IMR-90 (cell line): ENCODE results near the gene GCN1.

Source experiments
- CEBPB ChIP-seq: IDR thresholded peaks from 2 replicates; pipeline ENCODE4 v1.6.1; 2012; ENCODE audit warnings: low read depth, low read length, improper control_type of control experiment
- CHD1 ChIP-seq: IDR thresholded peaks from 2 replicates; pipeline ENCODE4 v1.6.1; 2012; ENCODE audit warnings: low read depth, low read length, improper control_type of control experiment
- CTCF ChIP-seq: conservative IDR thresholded peaks from 2 replicates; pipeline ENCODE4 v1.5.1; 2012; ENCODE audit warnings: mild to moderate bottlenecking, low read depth, low read length, improper control_type of control experiment
- FOS ChIP-seq: fragments of 150-350 bp; IDR thresholded peaks from 2 replicates; pipeline ENCODE4 v1.6.1; 2016; ENCODE audit warnings: low read depth, low read length
- MAZ ChIP-seq: IDR thresholded peaks from 2 replicates; pipeline ENCODE4 v1.6.1; 2012; ENCODE audit warnings: low read depth, mild to moderate bottlenecking, low read length, improper control_type of control experiment, moderate library complexity, borderline replicate concordance
- MXI1 ChIP-seq: IDR thresholded peaks from 2 replicates; pipeline ENCODE4 v1.6.1; 2012; ENCODE audit warnings: low read depth, mild to moderate bottlenecking, low read length, moderate library complexity, borderline replicate concordance
- POLR2A ChIP-seq: IDR thresholded peaks from 2 replicates; pipeline ENCODE4 v1.6.1; 2012; ENCODE audit warnings: mild to moderate bottlenecking, low read depth, low read length
- RAD21 ChIP-seq: IDR thresholded peaks from 2 replicates; pipeline ENCODE4 v1.6.1; 2012; ENCODE audit warnings: low read length, improper control_type of control experiment
- RCOR1 ChIP-seq: IDR thresholded peaks from 2 replicates; pipeline ENCODE4 v1.6.1; 2012; ENCODE audit warnings: mild to moderate bottlenecking, low read length, improper control_type of control experiment; ENCODE audit not compliant: insufficient replicate concordance
- RFX5 ChIP-seq: IDR thresholded peaks from 2 replicates; pipeline ENCODE4 v1.8.0; 2012; ENCODE audit warnings: low read depth, mild to moderate bottlenecking, low read length, moderate library complexity
- TF ChIP-seq, protein P1 (sequence below): fragments of 150-350 bp; IDR thresholded peaks from 2 replicates; pipeline ENCODE4 v1.6.1; 2016; ENCODE audit warnings: low read depth, mild to moderate bottlenecking, low read length, moderate library complexity, borderline replicate concordance
- TF ChIP-seq, protein P2 (sequence below): fragments of 150-350 bp; IDR thresholded peaks from 2 replicates; pipeline ENCODE4 v1.6.1; 2017; ENCODE audit warnings: mild to moderate bottlenecking, antibody characterized with exemption, low read length, low read depth

- no peak for TF ChIP-seq CTCF
- no peak for TF ChIP-seq POLR2A
- TF ChIP-seq FOS: no peak
- no peak for TF ChIP-seq CEBPB
- no peak for TF ChIP-seq CHD1
- TF ChIP-seq RAD21: no peak
- no peak for TF ChIP-seq RCOR1
- TF ChIP-seq MXI1: no peak
- TF ChIP-seq RFX5: no peak
- TF ChIP-seq, protein P1, sequence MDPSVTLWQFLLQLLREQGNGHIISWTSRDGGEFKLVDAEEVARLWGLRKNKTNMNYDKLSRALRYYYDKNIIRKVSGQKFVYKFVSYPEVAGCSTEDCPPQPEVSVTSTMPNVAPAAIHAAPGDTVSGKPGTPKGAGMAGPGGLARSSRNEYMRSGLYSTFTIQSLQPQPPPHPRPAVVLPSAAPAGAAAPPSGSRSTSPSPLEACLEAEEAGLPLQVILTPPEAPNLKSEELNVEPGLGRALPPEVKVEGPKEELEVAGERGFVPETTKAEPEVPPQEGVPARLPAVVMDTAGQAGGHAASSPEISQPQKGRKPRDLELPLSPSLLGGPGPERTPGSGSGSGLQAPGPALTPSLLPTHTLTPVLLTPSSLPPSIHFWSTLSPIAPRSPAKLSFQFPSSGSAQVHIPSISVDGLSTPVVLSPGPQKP: no peak
- TF ChIP-seq, protein P2, sequence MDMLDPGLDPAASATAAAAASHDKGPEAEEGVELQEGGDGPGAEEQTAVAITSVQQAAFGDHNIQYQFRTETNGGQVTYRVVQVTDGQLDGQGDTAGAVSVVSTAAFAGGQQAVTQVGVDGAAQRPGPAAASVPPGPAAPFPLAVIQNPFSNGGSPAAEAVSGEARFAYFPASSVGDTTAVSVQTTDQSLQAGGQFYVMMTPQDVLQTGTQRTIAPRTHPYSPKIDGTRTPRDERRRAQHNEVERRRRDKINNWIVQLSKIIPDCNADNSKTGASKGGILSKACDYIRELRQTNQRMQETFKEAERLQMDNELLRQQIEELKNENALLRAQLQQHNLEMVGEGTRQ: no peak
- no peak for TF ChIP-seq MAZ
These were observed 91.1 kb downstream of the GCN1 start for GRCh38 chr12:120103371-120103770.
